KMS-11 (cell line): ENCODE results near the gene ANKRD45.
A peak's percentile ranks its signal among the peaks of the same experiment; 100 is the strongest.
"Not testable (repeated sequence)": the region's sequence is repeated elsewhere in the genome, so short reads cannot be mapped to it uniquely, and the experiment has no call there.

ENCODE experiments used
- H2AFZ ChIP-seq: fragments of 200-600 bp; sonication (generic); 2 replicates; pipeline ENCODE4 v1.6.1; 2016; ENCODE audit warnings: antibody characterized with exemption, mixed run types, low read depth
- H3K27ac ChIP-seq: fragments of 200-600 bp; sonication (generic); 2 replicates; pipeline ENCODE4 v1.6.1; 2016; ENCODE audit warnings: mild to moderate bottlenecking, mixed run types
- H3K27me3 ChIP-seq: fragments of 200-600 bp; sonication (generic); 2 replicates; pipeline ENCODE4 v1.6.1; 2017; ENCODE audit warnings: mild to moderate bottlenecking, low read depth, mixed run types, moderate library complexity; ENCODE audit not compliant: insufficient read depth
- H3K36me3 ChIP-seq: fragments of 200-600 bp; sonication (generic); 2 replicates; pipeline ENCODE4 v1.6.1; 2017; ENCODE audit warnings: mild to moderate bottlenecking, mixed run types; ENCODE audit not compliant: insufficient read depth
- H3K4me1 ChIP-seq: fragments of 200-600 bp; sonication (generic); 2 replicates; pipeline ENCODE4 v1.6.1; 2016; ENCODE audit warnings: mild to moderate bottlenecking, low read depth, mixed run types; ENCODE audit not compliant: poor library complexity, severe bottlenecking
- H3K4me2 ChIP-seq: fragments of 200-600 bp; sonication (generic); 2 replicates; pipeline ENCODE4 v1.7.0; 2016; ENCODE audit warnings: mild to moderate bottlenecking, mixed run types
- H3K4me3 ChIP-seq: fragments of 200-600 bp; sonication (generic); IDR thresholded peaks from 2 replicates; pipeline ENCODE4 v1.6.1; 2017; ENCODE audit warnings: low read depth, low read length, mixed read lengths; ENCODE audit not compliant: insufficient read depth
- H3K79me2 ChIP-seq: fragments of 200-600 bp; sonication (generic); 2 replicates; pipeline ENCODE4 v1.6.1; 2016; ENCODE audit warnings: low read depth, mixed run types; ENCODE audit not compliant: insufficient read depth
- H3K9ac ChIP-seq: fragments of 200-600 bp; sonication (generic); 2 replicates; pipeline ENCODE4 v1.6.1; 2016; ENCODE audit warnings: mild to moderate bottlenecking, mixed run types
- H4K20me1 ChIP-seq: fragments of 200-600 bp; sonication (generic); 2 replicates; pipeline ENCODE4 v1.6.1; 2016; ENCODE audit warnings: mild to moderate bottlenecking, mixed run types; ENCODE audit not compliant: insufficient read depth
- TF ChIP-seq, protein P1 (sequence below): fragments of 200-600 bp; sonication (generic); conservative IDR thresholded peaks from 2 replicates; pipeline ENCODE4 v1.6.1; 2017; ENCODE audit warnings: low read depth, mild to moderate bottlenecking, antibody characterized with exemption, low read length, moderate library complexity, mixed read lengths

The ANKRD45 gene

DNA sequence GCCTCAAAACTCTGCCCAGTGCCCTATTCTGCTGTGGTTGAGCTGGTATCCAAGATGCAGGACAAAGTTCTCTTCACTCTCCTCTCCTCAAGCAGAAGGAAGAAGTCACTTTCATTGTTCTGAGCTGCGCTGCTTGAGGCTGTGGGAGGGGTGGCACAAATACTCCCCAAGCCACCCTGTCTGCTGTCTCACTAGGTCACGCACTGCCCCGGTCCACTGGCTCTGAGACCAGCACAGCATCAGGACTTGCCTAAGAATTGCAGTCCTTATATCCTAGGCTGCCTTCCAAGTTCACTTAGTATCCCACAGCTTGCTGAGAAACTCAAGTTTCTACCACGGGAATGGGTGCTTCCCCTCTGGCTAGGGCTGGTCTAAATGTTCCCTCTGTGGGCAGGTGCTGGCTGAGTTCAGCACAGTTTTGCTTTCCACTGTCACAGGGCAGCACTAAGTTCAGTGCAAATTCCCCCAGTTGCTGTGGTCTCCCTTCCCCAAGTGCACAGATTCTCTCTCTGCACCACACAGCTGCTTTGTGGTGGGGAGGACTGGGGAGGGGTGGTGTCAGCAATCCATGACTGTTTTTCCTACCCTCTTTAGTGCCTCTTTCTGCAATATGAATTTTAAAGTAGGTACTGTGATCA, 99.2 kb downstream of the ANKRD45 start:
- TF ChIP-seq, protein P1, sequence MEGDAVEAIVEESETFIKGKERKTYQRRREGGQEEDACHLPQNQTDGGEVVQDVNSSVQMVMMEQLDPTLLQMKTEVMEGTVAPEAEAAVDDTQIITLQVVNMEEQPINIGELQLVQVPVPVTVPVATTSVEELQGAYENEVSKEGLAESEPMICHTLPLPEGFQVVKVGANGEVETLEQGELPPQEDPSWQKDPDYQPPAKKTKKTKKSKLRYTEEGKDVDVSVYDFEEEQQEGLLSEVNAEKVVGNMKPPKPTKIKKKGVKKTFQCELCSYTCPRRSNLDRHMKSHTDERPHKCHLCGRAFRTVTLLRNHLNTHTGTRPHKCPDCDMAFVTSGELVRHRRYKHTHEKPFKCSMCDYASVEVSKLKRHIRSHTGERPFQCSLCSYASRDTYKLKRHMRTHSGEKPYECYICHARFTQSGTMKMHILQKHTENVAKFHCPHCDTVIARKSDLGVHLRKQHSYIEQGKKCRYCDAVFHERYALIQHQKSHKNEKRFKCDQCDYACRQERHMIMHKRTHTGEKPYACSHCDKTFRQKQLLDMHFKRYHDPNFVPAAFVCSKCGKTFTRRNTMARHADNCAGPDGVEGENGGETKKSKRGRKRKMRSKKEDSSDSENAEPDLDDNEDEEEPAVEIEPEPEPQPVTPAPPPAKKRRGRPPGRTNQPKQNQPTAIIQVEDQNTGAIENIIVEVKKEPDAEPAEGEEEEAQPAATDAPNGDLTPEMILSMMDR = no peak
- H3K4me3 ChIP-seq = peak overlapping the region; percentile 60
- H3K27me3 ChIP-seq = no peaks in the 10 kb centered on the region
- H3K9ac ChIP-seq = peak overlapping the region; percentile 3; the same call in 1 of the 2 replicates
- no peaks in the 10 kb centered on the region for H3K79me2 ChIP-seq
- peak overlapping the region; percentile 10 for H2AFZ ChIP-seq
- H3K4me1 ChIP-seq = peaks cover 30% of the 10 kb centered on the region
- no peaks in the 10 kb centered on the region for H4K20me1 ChIP-seq
- H3K4me2 ChIP-seq = peak overlapping the region; percentile 47
- H3K36me3 ChIP-seq = no peaks in the 10 kb centered on the region
- peak overlapping the region; percentile 46; the same call in 1 of the 2 replicates for H3K27ac ChIP-seq

DNA sequence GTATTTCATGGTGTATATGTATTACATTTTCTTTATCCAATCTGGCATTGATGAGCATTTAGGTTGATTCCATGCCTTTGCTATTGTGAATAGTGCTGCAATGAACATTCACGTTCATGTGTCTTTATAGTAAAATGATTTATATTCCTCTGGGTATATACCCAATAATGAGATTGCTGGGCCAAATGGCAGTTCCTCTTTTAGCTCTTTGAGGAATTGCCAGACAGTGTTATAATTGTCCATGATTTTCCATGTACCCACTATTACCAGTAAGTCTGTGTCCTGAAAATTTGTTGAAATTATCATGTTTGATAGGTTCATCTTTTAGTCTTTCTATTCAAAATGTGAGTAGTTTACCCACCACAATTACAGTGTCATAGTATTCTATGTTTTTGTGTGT, 101.2 kb downstream of the ANKRD45 start:
- Histone ChIP-seq H3K27me3 (no peaks in the 10 kb centered on the region), H3K9ac (no peak overlapping the region), H3K4me1 (peaks cover 30% of the 10 kb centered on the region), H3K4me2 (no peak overlapping the region), H3K27ac (no peak overlapping the region), H2AFZ (no peak overlapping the region), H3K4me3 (no peak overlapping the region), H4K20me1 (no peaks in the 10 kb centered on the region), H3K79me2 (no peaks in the 10 kb centered on the region), H3K36me3 (no peaks in the 10 kb centered on the region)
- TF ChIP-seq, protein P1 = no peak

DNA sequence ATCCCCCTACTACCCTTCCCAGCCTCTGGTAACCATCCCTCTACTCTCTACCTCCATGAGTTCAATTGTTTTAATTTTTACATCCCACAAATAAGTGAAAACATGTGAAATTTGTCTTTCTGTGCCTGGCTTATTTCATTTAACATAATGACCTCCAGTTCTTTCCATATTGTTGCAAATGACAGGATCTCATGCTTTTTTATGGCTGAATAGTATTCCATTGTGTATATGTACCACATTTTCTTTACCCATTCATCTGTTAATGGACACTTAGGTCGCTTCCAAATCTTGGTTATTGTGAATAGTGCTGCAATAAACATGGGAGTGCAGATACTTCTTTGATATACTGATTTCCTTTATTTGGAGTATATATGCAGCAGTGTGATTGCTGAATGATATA, 105.8 kb downstream of the ANKRD45 start:
- H3K36me3 ChIP-seq, H3K79me2 ChIP-seq, H3K27ac ChIP-seq, H4K20me1 ChIP-seq, H2AFZ ChIP-seq, H3K4me2 ChIP-seq, H3K27me3 ChIP-seq, H3K4me3 ChIP-seq, H3K4me1 ChIP-seq, H3K9ac ChIP-seq: not testable (repeated sequence)

DNA sequence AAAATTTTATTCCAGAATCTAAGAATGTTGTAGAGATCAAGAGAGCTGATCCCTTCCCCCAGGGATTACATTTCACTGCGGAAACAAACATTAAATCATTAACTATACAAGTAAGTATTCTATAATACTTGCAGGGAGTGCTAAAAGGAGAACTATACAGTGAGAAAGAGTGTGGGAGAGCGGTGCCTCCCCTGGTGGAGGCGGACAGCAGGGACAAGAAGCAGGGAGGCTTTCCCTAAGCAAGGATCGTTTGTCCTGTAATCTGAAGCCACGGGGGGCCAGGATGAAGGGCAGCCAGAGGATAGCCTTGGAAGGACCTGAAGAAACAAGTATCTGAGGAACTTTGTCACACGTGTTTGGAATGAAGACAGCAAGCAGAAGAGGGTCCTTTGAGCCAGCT, 106.8 kb downstream of the ANKRD45 start:
- no peak overlapping the region for H3K9ac ChIP-seq
- H3K36me3 ChIP-seq = no peaks in the 10 kb centered on the region
- no peaks in the 10 kb centered on the region for H4K20me1 ChIP-seq
- no peaks in the 10 kb centered on the region for H3K79me2 ChIP-seq
- H3K27ac ChIP-seq = no peak overlapping the region
- no peak overlapping the region for H3K4me2 ChIP-seq
- no peak overlapping the region for H2AFZ ChIP-seq
- H3K4me1 ChIP-seq = no peaks in the 10 kb centered on the region
- no peaks in the 10 kb centered on the region for H3K27me3 ChIP-seq
- no peak overlapping the region for H3K4me3 ChIP-seq
- TF ChIP-seq, protein P1 = no peak

DNA sequence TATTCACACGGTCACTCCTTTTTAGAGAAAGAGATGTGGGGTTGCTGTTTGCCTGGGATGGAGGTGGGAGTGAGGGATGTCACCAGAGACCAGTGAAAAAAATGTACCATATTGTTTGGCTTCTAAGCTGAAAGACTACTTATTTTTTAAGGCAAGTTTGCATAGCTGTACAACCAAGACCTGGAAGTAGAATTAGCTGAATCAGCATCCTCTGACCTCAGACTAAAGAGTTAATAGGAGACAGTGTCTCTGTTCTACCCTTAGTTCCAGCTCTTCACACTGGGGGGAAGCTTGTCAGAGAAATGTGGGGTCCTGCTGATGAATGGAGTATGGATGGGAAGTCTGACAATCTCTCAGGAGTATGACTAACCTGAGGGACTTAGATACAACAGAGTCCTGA, 108.4 kb downstream of the ANKRD45 start:
- Histone ChIP-seq H3K4me3 (no peak overlapping the region), H3K79me2 (no peaks in the 10 kb centered on the region), H4K20me1 (no peaks in the 10 kb centered on the region), H3K36me3 (no peaks in the 10 kb centered on the region), H3K27me3 (no peaks in the 10 kb centered on the region), H3K27ac (no peak overlapping the region), H2AFZ (no peak overlapping the region), H3K9ac (no peak overlapping the region), H3K4me2 (no peak overlapping the region), H3K4me1 (no peaks in the 10 kb centered on the region)
- TF ChIP-seq, protein P1 = no peak
